ENCODE results near the gene PDGFA.

The PDGFA gene

DNA sequence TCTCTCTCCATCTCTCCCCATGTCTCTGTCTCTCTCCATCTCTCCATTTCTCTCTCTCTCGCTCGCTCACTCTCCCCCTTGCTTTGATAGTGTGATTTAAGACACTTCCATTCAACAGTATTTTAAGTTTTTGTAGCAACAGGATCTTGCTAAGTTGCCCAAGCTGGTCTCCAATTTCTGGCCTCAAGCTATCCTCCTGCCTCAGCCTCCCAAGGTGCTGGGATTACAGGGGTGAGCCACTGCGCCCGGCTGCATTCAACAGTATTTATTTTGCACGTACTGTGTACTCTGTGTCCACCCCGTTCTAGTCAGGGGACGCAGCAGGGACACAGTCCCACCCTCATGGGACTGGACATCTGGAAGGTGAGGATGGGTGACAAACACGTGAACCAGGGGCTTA, 14.4 kb upstream of the PDGFA start:
- no peak for DNase-seq (ENCODE audit: low read depth, low spot score)
- no peak overlapping the region for H3K4me3 ChIP-seq (ENCODE audit: low read depth, low read length)
- TF ChIP-seq, protein P1, sequence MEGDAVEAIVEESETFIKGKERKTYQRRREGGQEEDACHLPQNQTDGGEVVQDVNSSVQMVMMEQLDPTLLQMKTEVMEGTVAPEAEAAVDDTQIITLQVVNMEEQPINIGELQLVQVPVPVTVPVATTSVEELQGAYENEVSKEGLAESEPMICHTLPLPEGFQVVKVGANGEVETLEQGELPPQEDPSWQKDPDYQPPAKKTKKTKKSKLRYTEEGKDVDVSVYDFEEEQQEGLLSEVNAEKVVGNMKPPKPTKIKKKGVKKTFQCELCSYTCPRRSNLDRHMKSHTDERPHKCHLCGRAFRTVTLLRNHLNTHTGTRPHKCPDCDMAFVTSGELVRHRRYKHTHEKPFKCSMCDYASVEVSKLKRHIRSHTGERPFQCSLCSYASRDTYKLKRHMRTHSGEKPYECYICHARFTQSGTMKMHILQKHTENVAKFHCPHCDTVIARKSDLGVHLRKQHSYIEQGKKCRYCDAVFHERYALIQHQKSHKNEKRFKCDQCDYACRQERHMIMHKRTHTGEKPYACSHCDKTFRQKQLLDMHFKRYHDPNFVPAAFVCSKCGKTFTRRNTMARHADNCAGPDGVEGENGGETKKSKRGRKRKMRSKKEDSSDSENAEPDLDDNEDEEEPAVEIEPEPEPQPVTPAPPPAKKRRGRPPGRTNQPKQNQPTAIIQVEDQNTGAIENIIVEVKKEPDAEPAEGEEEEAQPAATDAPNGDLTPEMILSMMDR (IDR thresholded peaks at IDR 0.05; ENCODE audit: low read depth, low read length): no peak
- in situ Hi-C loops (cut with HindIII; ENCODE audit: low sequenced_read_pairs): no loop called here

DNA sequence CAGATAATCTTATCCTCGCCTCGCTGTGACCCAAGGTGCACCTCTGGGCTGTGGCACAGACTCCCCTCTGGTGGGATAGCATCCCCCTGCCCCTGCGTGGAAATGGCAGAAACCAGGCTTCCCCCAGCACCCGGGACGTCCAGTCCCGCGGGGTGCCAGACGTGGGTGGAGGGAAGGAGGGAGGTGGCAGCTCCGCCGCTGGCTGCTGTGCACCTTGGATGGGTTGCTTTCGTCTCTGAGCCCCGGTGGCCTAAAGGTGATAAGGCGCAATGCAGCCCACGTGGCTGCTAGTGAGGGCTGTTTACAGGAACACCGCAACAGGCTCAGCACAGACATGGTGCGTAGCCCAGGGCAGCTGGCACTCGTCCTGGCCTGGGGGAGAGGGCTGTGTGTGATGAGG, 13.6 kb upstream of the PDGFA start:
- no peak for DNase-seq (ENCODE audit: low read depth, low spot score)
- in situ Hi-C loops (cut with HindIII; ENCODE audit: low sequenced_read_pairs): no loop called here
- no peak overlapping the region for H3K4me3 ChIP-seq (ENCODE audit: low read depth, low read length)
- TF ChIP-seq, protein P1 (IDR thresholded peaks at IDR 0.05; ENCODE audit: low read depth, low read length): no peak

DNA sequence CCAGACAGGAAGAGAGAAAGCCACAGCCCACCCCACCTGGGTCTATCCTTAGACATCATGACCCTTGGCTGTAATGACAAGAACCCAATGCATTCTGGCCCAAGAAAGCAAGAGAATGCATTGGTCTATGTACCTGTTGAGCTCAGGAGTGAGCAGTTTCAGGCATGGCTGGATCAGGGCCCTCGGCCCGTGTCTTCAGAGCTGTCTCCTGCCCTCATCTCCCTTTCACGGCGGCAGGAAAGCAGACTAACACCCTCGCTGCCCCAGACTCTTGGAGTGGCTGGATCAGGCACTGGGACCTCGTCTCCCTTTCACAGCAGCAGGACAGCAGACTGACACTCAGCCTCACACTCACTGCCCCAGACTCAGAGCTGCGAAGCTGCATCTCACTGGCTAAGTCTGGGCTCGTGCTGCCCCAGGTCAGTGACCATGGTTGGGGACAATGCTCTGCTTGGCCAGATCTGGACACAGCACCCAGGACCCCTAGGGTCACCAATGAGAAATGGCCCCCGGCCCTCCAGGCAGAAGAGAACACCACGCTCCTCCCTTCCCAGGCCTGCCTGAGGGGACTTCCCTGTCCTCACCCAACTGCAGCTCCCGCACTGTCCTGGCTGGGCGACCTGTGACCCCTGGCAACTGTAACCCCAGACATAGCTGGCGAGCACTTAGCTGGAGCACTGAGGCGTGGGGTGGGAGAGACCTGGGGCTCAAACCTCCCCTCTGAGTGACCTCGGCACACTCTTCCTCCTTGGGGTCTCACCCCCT, 12.9 kb upstream of the PDGFA start:
- no peak overlapping the region for H3K4me3 ChIP-seq (ENCODE audit: low read depth, low read length)
- DNase-seq (ENCODE audit: low read depth, low spot score): no peak
- in situ Hi-C loops (cut with HindIII; ENCODE audit: low sequenced_read_pairs): no loop called here

DNA sequence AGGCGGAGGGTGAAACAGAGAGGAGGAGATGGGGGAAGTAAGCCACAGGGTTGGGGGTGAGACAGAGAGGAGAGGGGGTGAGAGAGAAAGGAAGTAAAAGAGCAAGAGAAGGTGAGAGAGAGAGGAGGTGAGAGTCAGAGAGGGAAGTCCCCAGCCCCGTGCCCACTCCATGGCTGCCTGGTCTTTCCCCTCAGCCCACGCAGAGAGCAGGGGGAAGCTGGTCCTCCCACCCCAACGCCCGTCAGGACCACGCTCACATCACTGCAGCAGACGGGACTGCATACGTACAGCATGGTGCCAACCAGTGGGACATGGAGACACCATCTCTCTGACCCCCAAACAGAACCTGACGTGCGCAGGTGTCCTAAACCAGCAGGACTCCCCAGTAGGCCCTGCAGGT, 12.1 kb upstream of the PDGFA start:
- in situ Hi-C loops (cut with HindIII; ENCODE audit: low sequenced_read_pairs): no loop called here
- H3K4me3 ChIP-seq (ENCODE audit: low read depth, low read length): no peak overlapping the region
- TF ChIP-seq, protein P1 (IDR thresholded peaks at IDR 0.05; ENCODE audit: low read depth, low read length): no peak
- no peak for DNase-seq (ENCODE audit: low read depth, low spot score)

More for the DNA sequence above, 12.9 kb upstream of the PDGFA start:
- TF ChIP-seq, protein P1 (IDR thresholded peaks at IDR 0.05; ENCODE audit: low read depth, low read length): no peak

DNA sequence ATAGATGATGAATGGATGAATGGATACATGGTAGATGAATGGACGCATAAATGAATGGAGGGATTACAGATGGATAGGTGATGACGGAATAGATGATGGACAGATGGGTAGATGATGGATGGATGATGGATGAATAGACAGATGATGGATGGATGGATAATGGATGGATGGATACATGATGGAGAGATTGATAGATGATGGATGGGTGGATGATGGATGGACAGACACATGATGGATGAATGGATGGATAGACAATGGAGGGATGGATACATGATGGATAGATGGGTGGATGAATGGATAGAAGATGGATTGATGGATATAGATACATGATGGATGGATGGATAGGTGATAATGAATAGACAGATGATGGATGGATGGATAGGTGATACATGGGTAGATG, 8.8 kb upstream of the PDGFA start:
- TF ChIP-seq, protein P1 (IDR thresholded peaks at IDR 0.05; ENCODE audit: low read depth, low read length): no peak
- H3K4me3 ChIP-seq (ENCODE audit: low read depth, low read length): no peak overlapping the region
- in situ Hi-C loops (cut with HindIII; ENCODE audit: low sequenced_read_pairs): no loop called here
- DNase-seq (ENCODE audit: low read depth, low spot score): no peak

DNA sequence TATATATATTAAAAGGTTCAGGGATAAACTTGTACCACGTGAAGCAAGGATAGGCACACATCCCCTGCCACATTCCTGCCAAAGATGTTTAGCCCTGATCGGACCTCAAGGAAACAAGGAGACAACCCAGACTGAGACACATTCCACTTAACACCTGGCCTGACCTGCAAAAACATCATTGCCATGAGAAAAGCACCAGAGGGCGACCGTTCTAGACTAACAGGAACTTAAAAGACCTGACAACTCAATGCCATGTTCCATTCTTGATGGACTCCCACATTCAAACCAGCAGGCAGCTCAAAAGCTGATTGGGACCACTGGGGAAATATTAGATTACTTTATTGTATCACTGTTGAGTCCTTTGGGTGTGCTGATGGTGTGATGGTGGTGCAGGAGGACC, 8.1 kb upstream of the PDGFA start:
- TF ChIP-seq, protein P1 (IDR thresholded peaks at IDR 0.05; ENCODE audit: low read depth, low read length): no peak
- DNase-seq (ENCODE audit: low read depth, low spot score): no peak
- in situ Hi-C loops (cut with HindIII; ENCODE audit: low sequenced_read_pairs): no loop called here
- H3K4me3 ChIP-seq (ENCODE audit: low read depth, low read length): no peak overlapping the region

Data from astrocyte of the spinal cord (primary cell).